Loucy (cell line): Measurements from ENCODE around the gene MTMR4.

ENCODE experiments used
- H2AFZ ChIP-seq: fragments of 200-600 bp; sonication (generic); 2 replicates; pipeline ENCODE4 v1.6.0; 2016; ENCODE audit warnings: antibody characterized with exemption, mild to moderate bottlenecking, low read length, moderate library complexity
- H3F3A ChIP-seq: fragments of 200-600 bp; 2 replicates; pipeline ENCODE4 v1.6.0; 2016; ENCODE audit warnings: antibody characterized with exemption, low read depth, mild to moderate bottlenecking
- H3K27me3 ChIP-seq: fragments of 200-600 bp; sonication (generic); 2 replicates; pipeline ENCODE4 v1.6.1; 2014; ENCODE audit warnings: low read length, mild to moderate bottlenecking; ENCODE audit not compliant: insufficient read depth, poor library complexity, severe bottlenecking
- H3K36me3 ChIP-seq: fragments of 200-600 bp; sonication (generic); 2 replicates; pipeline ENCODE4 v1.6.1; 2016; ENCODE audit warnings: low read length; ENCODE audit not compliant: insufficient read depth
- H3K4me1 ChIP-seq: fragments of 200-600 bp; sonication (generic); 2 replicates; pipeline ENCODE4 v1.5.1; 2014; ENCODE audit warnings: low read length, mild to moderate bottlenecking; ENCODE audit not compliant: insufficient read depth, poor library complexity, severe bottlenecking
- H3K4me2 ChIP-seq: fragments of 200-600 bp; sonication (generic); 2 replicates; pipeline ENCODE4 v1.6.0; 2014; ENCODE audit warnings: antibody characterized with exemption, low read length, low read depth, mild to moderate bottlenecking; ENCODE audit not compliant: poor library complexity, severe bottlenecking
- H3K4me3 ChIP-seq: fragments of 200-600 bp; sonication (generic); 2 replicates; pipeline ENCODE4 v1.5.1; 2014; ENCODE audit warnings: low read length, mild to moderate bottlenecking, mixed read lengths; ENCODE audit not compliant: poor library complexity, severe bottlenecking
- H3K79me2 ChIP-seq: fragments of 200-600 bp; sonication (generic); 2 replicates; pipeline ENCODE4 v1.6.1; 2014; ENCODE audit warnings: low read length; ENCODE audit not compliant: insufficient read depth
- H3K9ac ChIP-seq: fragments of 200-600 bp; sonication (generic); 2 replicates; pipeline ENCODE4 v1.6.0; 2014; ENCODE audit warnings: mild to moderate bottlenecking, low read depth, low read length, moderate library complexity; ENCODE audit not compliant: poor library complexity, severe bottlenecking
- H3K9me2 ChIP-seq: fragments of 200-600 bp; sonication (generic); replicated peaks from 2 replicates; pipeline ENCODE4 v1.6.1; 2016; ENCODE audit warnings: low read depth, low read length, mixed read lengths
- H3K9me3 ChIP-seq: fragments of 200-600 bp; sonication (generic); 2 replicates; pipeline ENCODE4 v1.6.1; 2014; ENCODE audit warnings: mild to moderate bottlenecking, antibody characterized with exemption, low read length, low read depth; ENCODE audit not compliant: insufficient read depth
- H4K20me1 ChIP-seq: fragments of 200-600 bp; sonication (generic); 2 replicates; pipeline ENCODE4 v1.6.0; 2014; ENCODE audit warnings: antibody characterized with exemption, low read length, mild to moderate bottlenecking; ENCODE audit not compliant: insufficient read depth, poor library complexity, severe bottlenecking
- CTCF ChIP-seq: fragments of 200-600 bp; sonication (generic); conservative IDR thresholded peaks from 2 replicates; pipeline ENCODE4 v1.5.1; 2014; ENCODE audit warnings: mild to moderate bottlenecking, antibody characterized with exemption, low read length
- EZH2phosphoT487 ChIP-seq: fragments of 200-600 bp; IDR thresholded peaks from 2 replicates; pipeline ENCODE4 v1.6.1; 2018; ENCODE audit warnings: antibody characterized with exemption, mild to moderate bottlenecking, moderate library complexity, borderline replicate concordance

The MTMR4 gene

GRCh38 chr17:58508341-58509067 is 5.9 kb downstream of the MTMR4 start:
- H3K9me3 ChIP-seq = no peaks in the 10 kb centered on the region
- peaks cover 70% of the 10 kb centered on the region; the same call in 1 of the 2 replicates for H3K36me3 ChIP-seq
- H3K4me3 ChIP-seq = no peak overlapping the region
- H4K20me1 ChIP-seq = peaks cover 20% of the 10 kb centered on the region
- TF ChIP-seq CTCF = no peak
- TF ChIP-seq EZH2phosphoT487 = no peak
- H3K79me2 ChIP-seq = peaks cover 33% of the 10 kb centered on the region
- no peak overlapping the region for H3K4me2 ChIP-seq
- H2AFZ ChIP-seq = no peak overlapping the region
- no peak overlapping the region for H3K9ac ChIP-seq
- no peaks in the 10 kb centered on the region for H3K9me2 ChIP-seq
- H3K4me1 ChIP-seq = peaks cover 27% of the 10 kb centered on the region
- H3K27me3 ChIP-seq = no peaks in the 10 kb centered on the region
- no peaks in the 10 kb centered on the region for H3F3A ChIP-seq

GRCh38 chr17:58507123-58507634 is 7.3 kb downstream of the MTMR4 start:
- Histone ChIP-seq H3K4me1 (peaks cover 15% of the 10 kb centered on the region), H3K9ac (no peak overlapping the region), H2AFZ (no peak overlapping the region), H3K9me2 (no peaks in the 10 kb centered on the region), H3K36me3 (peaks cover 80% of the 10 kb centered on the region; the same call in 1 of the 2 replicates), H3K9me3 (no peaks in the 10 kb centered on the region), H3K27me3 (no peaks in the 10 kb centered on the region), H3F3A (no peaks in the 10 kb centered on the region), H4K20me1 (peaks cover 9% of the 10 kb centered on the region), H3K4me3 (no peak overlapping the region), H3K4me2 (no peak overlapping the region), H3K79me2 (peaks cover 19% of the 10 kb centered on the region; the same call in 1 of the 2 replicates)
- TF ChIP-seq EZH2phosphoT487 = no peak
- TF ChIP-seq CTCF = no peak

- peaks cover 15% of the 10 kb centered on the region for H3K4me1 ChIP-seq
- H3K4me3 ChIP-seq = no peak overlapping the region
- H3K9ac ChIP-seq = no peak overlapping the region
- no peak overlapping the region for H2AFZ ChIP-seq
- H4K20me1 ChIP-seq = peaks cover 9% of the 10 kb centered on the region
- H3K9me3 ChIP-seq = no peaks in the 10 kb centered on the region
- peaks cover 84% of the 10 kb centered on the region; the same call in 1 of the 2 replicates for H3K36me3 ChIP-seq
- TF ChIP-seq CTCF (no peak), EZH2phosphoT487 (no peak)
- H3F3A ChIP-seq = no peaks in the 10 kb centered on the region
- H3K9me2 ChIP-seq = no peaks in the 10 kb centered on the region
- no peak overlapping the region for H3K4me2 ChIP-seq
- no peaks in the 10 kb centered on the region for H3K27me3 ChIP-seq
- peaks cover 13% of the 10 kb centered on the region; the same call in 1 of the 2 replicates for H3K79me2 ChIP-seq
These were observed 7.9 kb downstream of the MTMR4 start for GRCh38 chr17:58506354-58507080.
